ENCODE data around the gene ULK2.

ULK2 gene

DNA sequence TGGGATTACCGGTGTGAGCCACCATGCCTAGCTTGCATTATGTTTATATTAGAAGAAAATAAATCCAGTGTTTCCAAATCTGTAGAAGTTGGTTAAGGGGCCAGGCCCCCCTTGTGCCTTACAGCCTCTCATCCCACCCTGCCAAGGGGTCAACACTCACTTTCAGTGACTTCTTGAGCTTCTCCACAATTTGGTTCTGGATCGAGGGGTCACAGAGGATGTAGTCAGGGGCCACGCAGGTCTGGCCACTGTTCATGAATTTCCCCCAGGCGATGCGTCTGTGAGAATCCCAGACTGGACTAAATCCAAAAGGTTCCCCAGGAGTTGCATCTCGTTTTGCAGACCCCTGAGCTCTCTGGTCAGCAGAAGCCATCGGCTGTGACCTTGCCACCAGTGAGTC is 126.8 kb downstream of the ULK2 start:
- FAIRE-seq = no peak
- TF ChIP-seq, protein P1, sequence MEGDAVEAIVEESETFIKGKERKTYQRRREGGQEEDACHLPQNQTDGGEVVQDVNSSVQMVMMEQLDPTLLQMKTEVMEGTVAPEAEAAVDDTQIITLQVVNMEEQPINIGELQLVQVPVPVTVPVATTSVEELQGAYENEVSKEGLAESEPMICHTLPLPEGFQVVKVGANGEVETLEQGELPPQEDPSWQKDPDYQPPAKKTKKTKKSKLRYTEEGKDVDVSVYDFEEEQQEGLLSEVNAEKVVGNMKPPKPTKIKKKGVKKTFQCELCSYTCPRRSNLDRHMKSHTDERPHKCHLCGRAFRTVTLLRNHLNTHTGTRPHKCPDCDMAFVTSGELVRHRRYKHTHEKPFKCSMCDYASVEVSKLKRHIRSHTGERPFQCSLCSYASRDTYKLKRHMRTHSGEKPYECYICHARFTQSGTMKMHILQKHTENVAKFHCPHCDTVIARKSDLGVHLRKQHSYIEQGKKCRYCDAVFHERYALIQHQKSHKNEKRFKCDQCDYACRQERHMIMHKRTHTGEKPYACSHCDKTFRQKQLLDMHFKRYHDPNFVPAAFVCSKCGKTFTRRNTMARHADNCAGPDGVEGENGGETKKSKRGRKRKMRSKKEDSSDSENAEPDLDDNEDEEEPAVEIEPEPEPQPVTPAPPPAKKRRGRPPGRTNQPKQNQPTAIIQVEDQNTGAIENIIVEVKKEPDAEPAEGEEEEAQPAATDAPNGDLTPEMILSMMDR (IDR thresholded peaks at IDR 0.05; ENCODE audit: insufficient read depth, missing control alignments) = no peak
- no peak for DNase-seq (ENCODE audit: insufficient read length, low spot score)

DNA sequence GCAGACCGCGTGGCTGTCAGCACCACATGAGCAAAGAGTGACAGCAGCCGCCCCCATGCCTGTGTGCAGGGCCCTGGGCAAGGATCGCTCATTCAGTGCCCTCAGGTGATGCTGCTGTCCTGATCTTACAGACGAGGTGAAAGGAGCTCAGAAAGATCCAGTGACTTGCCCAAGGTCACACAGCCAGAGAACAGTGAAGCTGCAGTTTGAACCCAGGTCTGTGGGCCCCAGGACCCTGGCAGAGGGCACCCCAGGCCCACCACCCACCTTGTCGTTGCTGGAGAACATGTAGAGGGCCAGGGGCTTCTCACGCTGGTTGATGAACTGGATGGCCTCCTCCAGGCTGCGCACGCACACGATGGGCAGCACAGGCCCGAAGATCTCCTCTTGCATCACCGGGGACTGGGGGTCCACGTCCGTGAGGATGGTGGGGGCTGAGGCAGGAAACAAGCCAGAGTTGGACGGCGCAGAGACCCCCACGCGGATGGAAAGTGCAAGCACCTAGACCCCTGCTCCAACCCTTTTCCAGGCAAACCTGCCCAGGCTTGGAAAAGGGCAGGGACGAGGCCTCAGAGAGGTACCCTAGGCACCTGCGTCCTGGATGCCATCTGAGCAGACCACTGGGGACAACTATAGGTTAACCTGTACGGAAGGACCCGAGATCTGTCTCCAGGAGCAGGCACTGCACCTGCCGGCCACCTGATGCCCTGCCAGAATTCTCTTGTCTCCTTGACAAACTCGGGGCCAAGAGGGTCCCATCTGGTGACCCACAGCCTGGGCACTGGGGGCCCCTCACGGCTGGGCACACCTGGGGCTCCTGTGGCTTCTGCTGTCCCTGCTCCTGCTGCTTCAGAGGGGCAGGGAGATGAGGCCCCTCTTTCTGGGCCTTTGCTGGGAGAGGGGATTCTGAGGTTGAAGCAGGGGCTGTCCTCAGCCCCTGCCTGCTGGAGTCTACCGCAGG is 128.2 kb downstream of the ULK2 start:
- no peak for FAIRE-seq
- no peak for DNase-seq (ENCODE audit: insufficient read length, low spot score)
- TF ChIP-seq, protein P1 (IDR thresholded peaks at IDR 0.05; ENCODE audit: insufficient read depth, missing control alignments) = no peak

DNA sequence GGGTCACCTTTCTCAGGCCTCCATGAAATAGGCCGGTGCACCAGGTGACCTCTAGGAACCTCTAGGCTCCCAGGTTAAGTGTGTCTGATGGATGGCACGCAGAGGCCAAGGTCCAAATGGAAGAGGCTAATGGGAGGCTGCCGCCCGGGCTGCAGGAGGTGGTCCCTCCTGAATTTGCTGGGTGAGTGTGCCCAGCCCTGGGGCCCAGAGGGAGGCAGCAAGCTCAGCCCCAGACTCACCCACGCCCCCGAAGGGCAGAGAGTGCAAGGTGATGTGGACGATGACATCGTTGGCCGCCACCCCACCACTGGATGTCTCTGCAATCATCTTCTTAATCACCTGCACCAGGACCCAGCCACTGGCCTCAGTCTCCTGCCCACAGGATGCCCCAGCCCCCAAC is 129.0 kb downstream of the ULK2 start:
- DNase-seq (ENCODE audit: insufficient read length, low spot score) (no peak), FAIRE-seq (no peak)
- TF ChIP-seq, protein P1 (IDR thresholded peaks at IDR 0.05; ENCODE audit: insufficient read depth, missing control alignments) = no peak

DNA sequence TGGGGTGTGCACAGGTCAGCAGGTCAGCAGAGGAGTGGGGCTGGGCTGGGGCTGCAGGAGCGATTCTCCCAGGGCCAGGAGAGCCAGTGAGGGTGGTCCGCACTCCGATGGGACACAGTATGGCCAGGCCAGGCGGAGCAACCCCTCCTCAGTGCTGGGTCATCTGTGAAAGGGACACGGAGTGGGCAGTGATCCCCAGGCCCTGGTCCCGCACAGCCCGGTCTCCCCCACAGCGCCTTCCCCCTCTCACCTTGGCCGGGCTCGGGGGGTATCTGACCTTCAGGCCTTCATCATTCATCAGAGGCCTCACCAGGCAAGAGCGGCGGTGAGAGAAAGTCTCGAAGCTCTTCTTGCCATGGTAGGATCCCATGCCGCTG is 129.7 kb downstream of the ULK2 start:
- FAIRE-seq (no peak), DNase-seq (ENCODE audit: insufficient read length, low spot score) (no peak)
- TF ChIP-seq, protein P1 (IDR thresholded peaks at IDR 0.05; ENCODE audit: insufficient read depth, missing control alignments) = no peak

DNA sequence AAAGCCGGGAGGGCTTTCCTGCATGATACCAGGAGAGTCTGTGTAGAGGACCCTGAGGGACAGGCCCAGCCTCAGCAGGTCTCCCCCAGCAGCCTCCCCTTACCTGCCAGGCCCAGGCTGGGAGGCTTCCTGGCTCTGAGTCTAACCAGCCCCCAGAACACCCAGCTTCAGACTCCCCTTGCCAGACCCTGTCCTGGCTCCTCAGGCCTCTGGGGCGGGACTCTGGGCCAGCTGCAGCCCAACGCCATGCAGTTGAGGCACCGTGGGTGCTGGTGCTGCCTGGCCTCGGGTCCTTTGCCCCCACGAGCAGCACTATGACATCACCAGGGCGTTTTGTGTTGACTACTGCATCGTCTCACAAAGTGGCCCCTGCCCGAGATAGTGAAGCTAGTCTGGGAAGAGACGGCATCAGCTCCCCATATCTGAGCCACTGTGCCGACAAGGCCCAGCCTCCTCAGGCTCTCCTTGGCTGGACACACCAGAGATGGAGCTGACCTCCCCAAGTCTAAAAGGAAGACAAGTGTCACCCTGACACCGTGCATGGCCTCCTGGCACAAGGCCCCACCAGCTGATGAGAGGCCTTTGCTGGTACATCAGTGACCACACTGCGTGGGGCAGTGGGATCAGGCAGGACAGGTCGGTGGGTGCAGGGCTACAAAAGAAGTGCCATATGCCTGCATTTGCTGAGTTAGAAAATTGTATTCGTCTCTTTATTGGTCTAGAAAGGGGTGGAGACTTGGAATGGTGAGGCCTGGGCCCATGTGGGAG is 130.2 kb downstream of the ULK2 start:
- TF ChIP-seq, protein P1 (IDR thresholded peaks at IDR 0.05; ENCODE audit: insufficient read depth, missing control alignments) = no peak
- DNase-seq (ENCODE audit: insufficient read length, low spot score) = no peak

DNA sequence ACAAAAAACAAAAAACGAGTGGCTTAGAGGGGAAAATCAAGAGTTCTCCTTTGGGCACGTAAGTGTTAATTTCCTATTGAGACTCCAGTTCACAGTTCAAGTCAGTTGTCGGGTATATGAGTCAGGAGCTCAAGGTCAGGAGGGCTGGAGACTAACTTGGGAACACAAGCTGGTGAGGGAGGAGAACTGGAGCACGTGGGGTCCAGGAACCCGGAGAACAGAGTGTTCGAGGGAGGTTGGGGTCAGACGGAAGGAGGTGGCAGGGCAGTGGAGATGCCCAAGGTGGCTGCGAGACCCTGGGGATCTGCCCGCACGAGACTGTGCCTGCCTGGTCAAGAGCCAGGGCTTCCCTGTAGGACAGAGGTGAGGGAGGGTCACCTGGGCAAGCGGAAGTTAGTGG is 131.7 kb downstream of the ULK2 start:
- no peak for FAIRE-seq
- TF ChIP-seq, protein P1 (IDR thresholded peaks at IDR 0.05; ENCODE audit: insufficient read depth, missing control alignments) = no peak
- no peak for DNase-seq (ENCODE audit: insufficient read length, low spot score)

More for the DNA sequence above, 130.2 kb downstream of the ULK2 start:
- no peak for FAIRE-seq
